Endothelial cell of hepatic sinusoid (primary cell): ENCODE data around the gene SOCS2.
"Not testable (repeated sequence)": the region's sequence is repeated elsewhere in the genome, so short reads cannot be mapped to it uniquely, and the experiment has no call there.

ENCODE experiments used
- in situ Hi-C: cut with HindIII; loops from 2 replicates; pipeline ENCODE4 v1.10.0; 2017; ENCODE audit warnings: low sequenced_read_pairs

Gene SOCS2

DNA sequence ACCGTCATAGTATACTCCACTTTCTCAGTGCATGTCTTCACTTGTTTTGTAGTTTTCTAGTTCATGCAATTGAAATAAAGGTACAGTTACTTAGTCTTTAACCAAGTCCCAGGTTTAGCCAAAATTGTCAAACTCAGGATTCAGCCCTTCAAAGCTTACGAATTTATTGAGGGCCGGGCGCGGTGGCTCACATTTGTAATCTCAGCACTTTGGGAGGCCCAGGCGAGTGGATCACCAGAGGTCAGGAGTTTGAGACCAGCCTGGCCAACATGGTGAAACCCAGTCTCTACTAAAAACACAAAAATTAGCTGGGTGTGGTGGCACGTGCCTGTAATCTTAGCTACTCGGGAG lies 52.8 kb downstream of the SOCS2 start:
- in situ Hi-C loops: not testable (repeated sequence)

DNA sequence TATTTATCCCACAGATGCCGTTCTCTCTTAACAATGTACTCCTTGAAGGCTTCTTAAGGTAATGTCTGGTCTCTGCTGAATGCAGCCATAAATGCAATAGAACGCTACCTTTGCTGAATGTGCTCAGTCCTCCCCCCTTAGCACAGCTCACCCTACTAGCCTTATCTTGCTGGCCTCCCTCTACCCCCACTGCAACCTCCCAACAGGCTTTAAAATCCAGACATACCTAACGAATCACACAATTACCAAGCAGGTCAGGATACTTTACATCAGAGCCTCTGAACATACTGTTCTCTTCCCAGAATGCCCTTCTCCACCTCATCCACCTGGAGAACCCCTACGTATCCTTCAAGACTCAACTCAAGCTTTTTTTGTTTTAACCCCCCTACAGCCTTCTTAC lies 53.7 kb downstream of the SOCS2 start:
- in situ Hi-C loops: no loop called here
